Mesenchymal stem cell (in vitro differentiated cells and primary cell): ENCODE measurements around the gene NEK1.

ENCODE experiments used
- DNase-seq: peaks from one replicate; pipeline ENCODE4 v3.0.0-alpha.2; 2013
- H2AFZ ChIP-seq: one replicate; pipeline ENCODE4 v1.6.1; 2013; ENCODE audit warnings: low read depth, mild to moderate bottlenecking, control low read depth, inconsistent platforms, low read length, moderate library complexity
- H2AK5ac ChIP-seq: 2 replicates; pipeline ENCODE4 v1.6.1; 2013; ENCODE audit warnings: low read length, moderate library complexity, mild to moderate bottlenecking, inconsistent platforms; ENCODE audit not compliant: severe bottlenecking
- H2BK120ac ChIP-seq: one replicate; pipeline ENCODE4 v1.6.1; 2013; ENCODE audit warnings: low read depth, mild to moderate bottlenecking, inconsistent platforms, low read length, moderate library complexity
- H2BK12ac ChIP-seq, 2 experiments: one replicate each; pipeline ENCODE4 v1.6.1; 2013; ENCODE audit warnings: inconsistent platforms in 2 of 2, low read length in 2 of 2, mild to moderate bottlenecking in 2 of 2, moderate library complexity in 2 of 2, control low read depth in 1 of 2
- H2BK15ac ChIP-seq: one replicate; pipeline ENCODE4 v1.6.1; 2013; ENCODE audit warnings: mild to moderate bottlenecking, low read depth, inconsistent platforms; ENCODE audit not compliant: poor library complexity, severe bottlenecking
- H2BK5ac ChIP-seq: 2 replicates; pipeline ENCODE4 v1.6.1; 2013; ENCODE audit warnings: low read depth, mild to moderate bottlenecking, low read length, control low read depth, inconsistent platforms; ENCODE audit not compliant: poor library complexity, severe bottlenecking
- H3K14ac ChIP-seq, 2 experiments: one replicate each; pipeline ENCODE4 v1.6.1; 2013; ENCODE audit warnings: inconsistent platforms in 2 of 2, low read length in 2 of 2, control low read depth in 1 of 2, mild to moderate bottlenecking in 1 of 2, moderate library complexity in 1 of 2
- H3K18ac ChIP-seq, 2 experiments: one replicate each; pipeline ENCODE4 v1.6.1; 2013; ENCODE audit warnings: inconsistent platforms in 2 of 2, low read length in 2 of 2, control low read depth in 1 of 2, low read depth in 1 of 2, mild to moderate bottlenecking in 1 of 2
- H3K23ac ChIP-seq, 2 experiments: one replicate each; pipeline ENCODE4 v1.6.1; 2013; ENCODE audit warnings: inconsistent platforms in 2 of 2, low read length in 2 of 2, mild to moderate bottlenecking in 2 of 2, moderate library complexity in 2 of 2, control low read depth in 1 of 2
- H3K27ac ChIP-seq: 2 replicates; pipeline ENCODE4 v1.5.1; 2013; ENCODE audit warnings: mild to moderate bottlenecking, moderate library complexity, low read length, control low read depth, inconsistent platforms; ENCODE audit not compliant: poor library complexity, severe bottlenecking
- H3K27me3 ChIP-seq, 2 experiments: 2 replicates each; pipeline versions ENCODE4 v1.6.1 to v1.7.0; 2013; ENCODE audit warnings: low read length in 2 of 2, mild to moderate bottlenecking in 2 of 2, moderate library complexity in 2 of 2, control low read depth in 1 of 2, inconsistent platforms in 1 of 2; ENCODE audit not compliant: control insufficient read depth in 1 of 2, insufficient read depth in 1 of 2
- H3K36me3 ChIP-seq, 2 experiments: 2 replicates each; pipeline versions ENCODE4 v1.6.1 to v1.7.0; 2013; ENCODE audit warnings: low read length in 2 of 2, control low read depth in 1 of 2, inconsistent platforms in 1 of 2, low read depth in 1 of 2, mild to moderate bottlenecking in 1 of 2; ENCODE audit not compliant: insufficient read depth in 2 of 2, control insufficient read depth in 1 of 2
- H3K4ac ChIP-seq, 2 experiments: one replicate each; pipeline ENCODE4 v1.6.1; 2013; ENCODE audit warnings: inconsistent platforms in 2 of 2, low read length in 2 of 2, mild to moderate bottlenecking in 2 of 2, moderate library complexity in 2 of 2, control low read depth in 1 of 2, low read depth in 1 of 2
- H3K4me1 ChIP-seq: 2 replicates; pipeline ENCODE4 v1.6.1; 2013; ENCODE audit warnings: low read depth, low read length, control low read depth; ENCODE audit not compliant: control insufficient read depth, insufficient read depth
- H3K4me2 ChIP-seq: 2 replicates; pipeline ENCODE4 v1.6.1; 2013; ENCODE audit warnings: low read length, mild to moderate bottlenecking, inconsistent platforms; ENCODE audit not compliant: poor library complexity, severe bottlenecking
- H3K4me3 ChIP-seq, 2 experiments: 2 replicates each; pipeline versions ENCODE4 v1.5.1 to v1.7.0; 2013; ENCODE audit warnings: low read length in 2 of 2, mild to moderate bottlenecking in 2 of 2, control low read depth in 1 of 2, low read depth in 1 of 2; ENCODE audit not compliant: insufficient read depth in 1 of 2
- H3K79me1 ChIP-seq: replicated peaks from 2 replicates; pipeline ENCODE4 v1.6.1; 2013; ENCODE audit warnings: mild to moderate bottlenecking, control low read depth, low read length, inconsistent platforms; ENCODE audit not compliant: poor library complexity, severe bottlenecking
- H3K9ac ChIP-seq: 2 replicates; pipeline ENCODE4 v1.7.0; 2013; ENCODE audit warnings: mild to moderate bottlenecking, low read length, moderate library complexity
- H3K9me3 ChIP-seq: 2 replicates; pipeline ENCODE4 v1.7.0; 2013; ENCODE audit warnings: mild to moderate bottlenecking, low read length; ENCODE audit not compliant: control insufficient read depth
- H4K8ac ChIP-seq: one replicate; pipeline ENCODE4 v1.6.1; 2013; ENCODE audit warnings: inconsistent platforms, mild to moderate bottlenecking, low read length, moderate library complexity
- H4K91ac ChIP-seq: one replicate; pipeline ENCODE4 v1.6.1; 2013; ENCODE audit warnings: mild to moderate bottlenecking, low read length, inconsistent platforms
- WGBS: methylation state at CpG from one replicate; pipeline ENCODE4 v1.1.7; 2013; ENCODE audit warnings: mixed read lengths; 5-methylcytosine and 5-hydroxymethylcytosine counted together

The NEK1 gene

DNA sequence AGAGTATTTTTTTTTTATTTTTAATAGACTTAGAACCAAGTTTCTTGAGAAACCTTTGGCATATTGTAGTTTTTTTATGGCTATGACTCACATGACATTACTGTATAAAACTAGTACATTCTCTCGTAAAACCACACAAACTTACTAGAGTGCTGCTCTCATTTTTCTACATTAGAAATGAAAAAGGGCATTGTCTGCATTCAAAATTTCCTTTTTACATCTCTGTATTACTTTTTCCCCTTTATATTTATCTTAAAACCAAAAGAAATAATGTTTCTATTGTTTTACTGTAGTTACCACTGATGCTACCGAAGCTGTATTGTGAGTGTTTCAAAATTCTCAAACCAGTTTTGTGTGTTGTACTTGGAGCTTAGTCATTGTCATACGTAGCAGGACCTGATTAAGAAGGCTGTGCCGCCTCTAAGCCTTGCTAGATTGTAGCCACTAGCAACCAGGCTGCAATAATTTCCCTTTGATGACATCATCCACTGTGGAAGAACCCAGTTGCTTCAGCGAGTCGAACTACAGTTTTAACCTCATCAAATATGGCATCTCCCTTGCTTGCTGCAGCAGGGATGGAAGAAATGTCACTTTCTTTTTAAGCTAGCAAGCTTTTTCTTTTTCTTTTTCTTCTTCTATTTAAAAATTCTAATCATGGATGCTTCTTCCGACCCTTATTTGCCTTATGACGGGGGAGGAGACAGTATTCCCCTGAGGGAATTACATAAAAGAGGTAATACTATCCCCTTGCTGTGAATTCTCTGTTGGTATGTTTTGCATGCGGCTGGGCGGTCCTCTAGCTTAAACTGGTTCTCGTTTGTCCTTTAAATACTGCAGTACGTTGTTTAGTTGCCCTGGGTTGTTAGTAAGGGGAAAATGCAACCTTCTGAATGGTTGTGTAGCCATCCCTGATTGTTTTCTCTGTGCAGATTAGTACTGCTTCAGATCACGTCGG lies 47.6 kb upstream of the NEK1 start:
- DNase-seq = peak; percentile 100
- H4K91ac ChIP-seq = no peak overlapping the region
- H3K14ac ChIP-seq = no peak overlapping the region
- H4K8ac ChIP-seq = no peak overlapping the region
- 4% methylated on average over 14 of the region's 14 CpGs for WGBS
- H3K9ac ChIP-seq = peak overlapping the region; percentile 99
- no peak overlapping the region for H2BK120ac ChIP-seq
- no peaks in the 10 kb centered on the region for H3K4me1 ChIP-seq
- H3K4ac ChIP-seq = no peak overlapping the region
- H3K9me3 ChIP-seq = no peaks in the 10 kb centered on the region
- H3K27me3 ChIP-seq = no peaks in the 10 kb centered on the region
- H3K4me3 ChIP-seq = peak overlapping the region in 1 of 2 experiments; percentile 82
- H3K18ac ChIP-seq = no peak overlapping the region
- H3K4me2 ChIP-seq = peak overlapping the region; percentile 69
- H3K23ac ChIP-seq = no peak overlapping the region
- no peak overlapping the region for H2BK15ac ChIP-seq
- peak overlapping the region; percentile 55 for H3K27ac ChIP-seq
- no peaks in the 10 kb centered on the region for H3K36me3 ChIP-seq
- no peak overlapping the region for H2AFZ ChIP-seq
- H2AK5ac ChIP-seq = no peak overlapping the region
- H2BK5ac ChIP-seq = no peak overlapping the region
- H2BK12ac ChIP-seq = no peak overlapping the region
- H3K79me1 ChIP-seq = peaks cover 13% of the 10 kb centered on the region

DNA sequence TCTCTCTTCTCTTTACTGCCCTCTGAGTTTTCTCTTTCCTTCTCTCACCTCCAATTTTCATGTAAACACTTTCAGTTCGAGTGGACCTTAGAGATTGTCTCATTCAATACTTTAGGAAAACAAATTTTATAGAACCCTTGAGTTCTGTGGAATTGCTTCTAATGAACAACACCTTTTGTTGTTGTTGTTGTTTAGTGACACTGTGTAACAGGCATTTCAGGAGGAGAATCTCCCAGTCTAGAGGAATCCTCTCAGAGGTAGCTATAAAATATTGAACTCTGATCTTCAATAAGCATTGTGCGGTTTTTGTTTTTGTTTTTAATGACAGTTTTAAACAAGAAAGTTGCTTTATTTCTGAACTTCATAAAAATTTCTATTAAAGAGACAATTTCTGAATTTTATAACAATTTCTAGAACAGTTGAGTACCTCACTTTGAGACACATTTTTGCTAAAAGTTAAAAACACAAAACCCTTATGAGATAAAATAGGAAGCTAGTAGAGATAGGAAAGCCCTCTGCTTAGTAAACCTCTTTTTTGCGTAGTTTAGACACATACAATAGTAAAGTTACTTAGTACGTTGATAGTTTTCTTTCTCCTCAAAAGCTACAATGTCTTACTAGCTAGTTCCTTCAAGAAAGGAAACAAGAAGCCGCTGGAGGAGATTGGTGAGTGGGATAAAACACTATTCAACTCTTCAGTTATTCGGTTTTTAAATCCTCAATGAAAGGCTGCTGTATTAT lies 46.8 kb upstream of the NEK1 start:
- H2BK120ac ChIP-seq = no peak overlapping the region
- no peaks in the 10 kb centered on the region for H3K9me3 ChIP-seq
- H2BK12ac ChIP-seq = no peak overlapping the region
- peak overlapping the region; percentile 99 for H3K9ac ChIP-seq
- H2BK15ac ChIP-seq = no peak overlapping the region
- no peak overlapping the region for H3K18ac ChIP-seq
- no peak overlapping the region for H4K8ac ChIP-seq
- no peak overlapping the region for H3K4me2 ChIP-seq
- H2AK5ac ChIP-seq = no peak overlapping the region
- H4K91ac ChIP-seq = no peak overlapping the region
- DNase-seq = peak; percentile 41
- WGBS = no CpG with 5 or more reads among the region's 6 CpGs
- no peaks in the 10 kb centered on the region for H3K4me1 ChIP-seq
- peaks cover 13% of the 10 kb centered on the region for H3K79me1 ChIP-seq
- H2BK5ac ChIP-seq = no peak overlapping the region
- no peak overlapping the region for H3K4ac ChIP-seq
- peak overlapping the region; percentile 31 for H3K27ac ChIP-seq
- peak overlapping the region in 1 of 2 experiments; percentile 82 for H3K4me3 ChIP-seq
- no peaks in the 10 kb centered on the region for H3K36me3 ChIP-seq
- no peak overlapping the region for H2AFZ ChIP-seq
- no peak overlapping the region for H3K23ac ChIP-seq
- no peak overlapping the region for H3K14ac ChIP-seq
- H3K27me3 ChIP-seq = no peaks in the 10 kb centered on the region

DNA sequence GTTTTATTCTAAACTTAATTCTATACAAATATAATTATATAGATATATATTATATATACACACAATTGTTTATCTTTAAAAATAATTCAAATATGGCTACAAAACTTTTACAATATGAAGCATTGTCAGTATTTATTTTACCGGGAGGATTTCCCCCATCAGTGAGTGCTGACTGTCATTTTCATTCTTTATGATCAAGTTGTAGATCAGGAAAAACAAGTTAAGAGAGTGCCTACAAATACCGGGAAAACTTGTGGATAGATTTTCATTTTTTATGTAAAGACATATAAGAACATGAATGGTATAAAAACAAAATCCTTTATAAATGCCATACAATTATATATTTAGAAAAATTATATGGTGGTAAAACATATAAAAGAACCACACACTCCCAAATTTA lies 45.8 kb upstream of the NEK1 start:
- Histone ChIP-seq H3K27ac (no peak overlapping the region), H2BK5ac (no peak overlapping the region), H2AFZ (no peak overlapping the region), H3K14ac (no peak overlapping the region), H3K9me3 (no peaks in the 10 kb centered on the region), H3K36me3 (no peaks in the 10 kb centered on the region), H2BK15ac (no peak overlapping the region), H2AK5ac (no peak overlapping the region), H3K18ac (no peak overlapping the region), H3K27me3 (no peaks in the 10 kb centered on the region), H2BK120ac (no peak overlapping the region), H4K8ac (no peak overlapping the region), H3K4me3 (no peak overlapping the region), H3K23ac (no peak overlapping the region), H3K4ac (no peak overlapping the region), H3K79me1 (peaks cover 12% of the 10 kb centered on the region), H4K91ac (no peak overlapping the region), H2BK12ac (no peak overlapping the region), H3K4me1 (no peaks in the 10 kb centered on the region), H3K4me2 (no peak overlapping the region), H3K9ac (peak overlapping the region; percentile 99)
- DNase-seq = no peak
- WGBS = 89% methylated on average over 1 of the region's 2 CpGs

DNA sequence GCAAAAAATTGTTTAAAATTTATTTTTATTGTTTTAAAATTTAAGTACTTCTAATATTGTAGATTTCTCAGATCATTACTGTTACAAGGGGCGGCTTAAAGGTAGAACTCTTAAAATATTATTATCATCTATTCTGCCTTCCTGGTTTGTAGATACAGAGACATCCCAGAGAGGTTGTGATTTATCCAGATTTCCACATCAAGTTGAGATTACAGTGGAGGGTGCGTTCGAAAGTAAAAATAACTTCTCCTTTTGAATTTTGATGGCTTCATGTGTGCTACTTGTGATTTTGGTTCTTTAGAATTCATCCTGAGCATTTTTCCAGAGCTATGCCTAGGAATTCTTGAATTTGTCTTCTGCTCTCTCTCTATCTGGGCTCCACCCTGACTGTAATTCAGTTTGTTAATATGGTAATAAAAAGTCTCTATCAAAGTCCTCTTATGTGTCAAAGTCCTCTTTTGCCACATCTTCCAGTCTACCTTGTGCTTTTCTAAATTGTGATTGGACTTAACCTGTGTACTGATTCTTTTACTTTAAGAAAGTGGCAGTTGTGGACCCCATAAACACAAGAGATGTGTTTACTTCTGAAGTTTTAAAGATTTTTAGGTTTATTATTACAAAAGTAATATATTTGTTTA lies 45.2 kb upstream of the NEK1 start:
- no peak overlapping the region for H3K4me2 ChIP-seq
- H2BK5ac ChIP-seq = no peak overlapping the region
- no peak overlapping the region for H3K27ac ChIP-seq
- WGBS = 95% methylated on average over 2 of the region's 3 CpGs
- H2BK12ac ChIP-seq = no peak overlapping the region
- no peak overlapping the region for H3K4me3 ChIP-seq
- no peak overlapping the region for H2AK5ac ChIP-seq
- no peaks in the 10 kb centered on the region for H3K36me3 ChIP-seq
- no peak overlapping the region for H3K23ac ChIP-seq
- H3K79me1 ChIP-seq = peaks cover 12% of the 10 kb centered on the region
- H3K14ac ChIP-seq = no peak overlapping the region
- no peak overlapping the region for H2BK15ac ChIP-seq
- no peaks in the 10 kb centered on the region for H3K27me3 ChIP-seq
- H4K8ac ChIP-seq = no peak overlapping the region
- no peaks in the 10 kb centered on the region for H3K9me3 ChIP-seq
- H2AFZ ChIP-seq = no peak overlapping the region
- H3K4me1 ChIP-seq = no peaks in the 10 kb centered on the region
- peak overlapping the region; percentile 53 for H3K9ac ChIP-seq
- no peak for DNase-seq
- H4K91ac ChIP-seq = no peak overlapping the region
- H2BK120ac ChIP-seq = no peak overlapping the region
- H3K18ac ChIP-seq = no peak overlapping the region
- no peak overlapping the region for H3K4ac ChIP-seq
